CD1c-positive myeloid dendritic cell (primary cell): ENCODE measurements around the gene FNBP1.
"Not testable (repeated sequence)": the region's sequence is repeated elsewhere in the genome, so short reads cannot be mapped to it uniquely, and the experiment has no call there.

ENCODE experiments used
- DNase-seq: peaks from one replicate; pipeline ENCODE4 v3.0.0-alpha.2; 2016; ENCODE audit errors: extremely low spot score

Gene FNBP1

GRCh38 chr9:129995409-129996160 is 47.4 kb downstream of the FNBP1 start:
- DNase-seq, result peak; percentile 77

GRCh38 chr9:129994882-129995281 is 48.1 kb downstream of the FNBP1 start:
- DNase-seq, result peak; percentile 36

GRCh38 chr9:129991139-129991538 is 51.9 kb downstream of the FNBP1 start:
- DNase-seq, result not testable (repeated sequence)

DNA sequence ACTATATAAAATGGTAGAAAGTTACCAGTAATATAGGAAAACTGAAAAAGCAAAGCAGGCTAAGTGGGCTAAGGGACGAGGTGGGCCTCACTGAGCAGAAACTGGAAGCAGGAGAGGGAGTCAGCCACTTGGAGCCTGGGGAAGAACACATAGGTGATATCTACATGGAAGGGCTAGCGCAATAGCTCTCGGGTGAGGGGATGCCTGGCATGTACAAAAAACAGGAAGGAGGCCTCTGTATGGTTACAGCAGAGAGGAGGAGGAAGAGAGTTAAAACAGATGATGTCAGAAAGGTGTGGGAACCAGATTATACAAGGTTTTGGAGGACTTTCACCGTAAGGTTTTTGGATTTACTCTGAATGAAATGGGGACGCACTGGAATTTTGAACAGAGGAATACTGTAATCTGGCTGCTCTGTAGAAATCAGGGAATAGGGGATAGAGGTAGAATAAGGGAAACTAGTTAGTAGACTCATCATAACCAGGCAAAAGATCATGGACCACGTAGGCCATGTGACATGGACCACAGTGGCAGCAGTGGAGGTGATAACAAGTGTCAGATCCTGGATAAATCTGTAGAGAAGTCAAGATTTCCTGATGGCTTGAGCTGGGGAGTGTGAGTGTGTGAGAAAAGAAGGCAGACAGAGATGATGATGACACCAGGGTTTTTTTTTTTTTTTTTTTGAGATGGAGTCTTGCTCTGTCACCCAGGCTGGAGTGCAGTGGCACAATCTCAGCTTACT is 52.5 kb downstream of the FNBP1 start:
- DNase-seq, result peak; percentile 50

DNA sequence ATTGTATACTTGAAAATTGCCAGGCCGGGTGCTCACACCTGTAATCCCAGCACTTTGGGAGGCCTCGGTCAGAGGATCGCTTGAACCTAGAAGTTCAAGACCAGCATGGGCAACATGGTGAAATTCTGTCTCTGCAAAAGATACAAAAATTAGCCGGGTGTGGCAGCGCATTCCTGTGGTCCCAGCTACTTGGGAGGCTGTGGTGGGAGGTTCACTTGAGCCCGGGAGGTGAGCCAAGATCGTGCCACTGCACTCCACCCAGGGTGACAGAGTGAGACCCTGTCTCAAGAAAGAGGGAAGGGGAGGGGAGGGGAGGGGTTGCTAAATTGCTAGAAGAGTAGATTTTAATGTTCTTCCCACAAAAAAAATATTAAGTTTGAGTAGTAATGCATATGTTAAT is 53.2 kb downstream of the FNBP1 start:
- no peak for DNase-seq

GRCh38 chr9:129989362-129989708 is 53.7 kb downstream of the FNBP1 start:
- DNase-seq, result no peak

GRCh38 chr9:129988607-129989361 is 54.2 kb downstream of the FNBP1 start:
- DNase-seq, result no peak

DNA sequence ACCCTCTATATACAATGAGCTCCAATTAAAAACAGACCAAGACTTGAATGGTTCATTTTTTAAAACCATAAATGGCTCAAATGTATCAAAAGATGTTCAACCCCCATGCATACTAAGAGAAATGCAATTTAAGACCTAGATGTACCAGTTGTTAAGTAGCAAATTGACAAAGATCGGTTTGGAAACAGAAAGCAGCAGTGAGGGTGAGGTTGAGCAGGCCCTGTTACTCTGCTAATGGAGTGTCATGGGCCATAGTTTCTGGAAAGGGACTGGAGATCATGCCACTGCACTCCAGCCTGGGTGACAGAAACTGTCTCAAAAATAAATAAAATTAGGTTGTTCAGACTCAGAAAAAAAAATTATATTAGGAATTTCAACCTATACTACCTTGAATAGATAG is 55.0 kb downstream of the FNBP1 start:
- DNase-seq, result no peak

DNA sequence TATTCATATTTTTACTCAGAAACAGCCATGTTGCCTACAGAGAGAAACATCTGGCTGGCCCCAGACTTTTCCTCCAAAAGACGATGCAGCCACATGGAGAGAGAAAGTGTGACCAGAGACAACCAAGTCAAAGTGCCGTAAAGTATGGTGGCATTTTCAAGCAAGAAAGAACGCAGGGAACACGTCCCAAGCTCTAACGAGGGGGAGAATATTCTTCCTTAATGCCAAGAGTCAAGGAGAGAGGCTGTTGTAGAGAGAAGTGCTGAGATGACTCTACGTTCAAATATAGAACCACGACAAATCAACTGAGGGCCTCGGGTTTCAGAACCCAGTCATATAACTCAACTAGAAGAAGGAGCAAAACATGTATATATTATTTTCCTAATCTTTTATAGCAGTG is 55.9 kb downstream of the FNBP1 start:
- no peak for DNase-seq

- not testable (repeated sequence) for DNase-seq
Measured at GRCh38 chr9:129984589-129984988, 58.4 kb downstream of the FNBP1 start.

GRCh38 chr9:129983891-129984290 is 59.1 kb downstream of the FNBP1 start:
- DNase-seq, result no peak

- peak; percentile 68 for DNase-seq
Measured at GRCh38 chr9:129981180-129981907, 61.6 kb downstream of the FNBP1 start.

DNA sequence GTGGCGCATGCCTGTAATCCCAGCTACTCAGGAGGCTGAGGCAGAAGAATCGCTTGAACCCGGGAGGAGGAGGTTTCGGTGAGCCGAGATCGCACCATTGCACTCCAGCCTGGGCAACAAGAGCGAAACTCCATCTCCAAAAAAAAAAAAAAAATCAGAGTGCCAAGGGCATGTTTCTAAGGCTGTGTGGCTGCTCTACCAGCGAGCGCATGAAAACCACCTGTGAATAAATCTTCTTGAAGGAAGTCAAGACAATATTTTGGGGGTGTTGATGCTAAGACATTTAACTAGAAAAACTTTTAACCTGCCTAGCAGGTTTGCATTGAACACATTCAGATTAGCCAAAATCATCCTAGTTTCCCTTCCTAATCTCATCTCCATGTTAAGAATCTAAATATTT is 62.8 kb downstream of the FNBP1 start:
- not testable (repeated sequence) for DNase-seq

GRCh38 chr9:129979071-129979745 is 63.8 kb downstream of the FNBP1 start:
- no peak for DNase-seq

- no peak for DNase-seq
Measured at GRCh38 chr9:129972816-129973215, 70.2 kb downstream of the FNBP1 start.

GRCh38 chr9:129968690-129969485 is 74.1 kb downstream of the FNBP1 start:
- peak; percentile 91 for DNase-seq

GRCh38 chr9:129964901-129965734 is 77.9 kb downstream of the FNBP1 start:
- no peak for DNase-seq

- peak; percentile 76 for DNase-seq
Measured at GRCh38 chr9:129962889-129963703, 79.9 kb downstream of the FNBP1 start.

DNA sequence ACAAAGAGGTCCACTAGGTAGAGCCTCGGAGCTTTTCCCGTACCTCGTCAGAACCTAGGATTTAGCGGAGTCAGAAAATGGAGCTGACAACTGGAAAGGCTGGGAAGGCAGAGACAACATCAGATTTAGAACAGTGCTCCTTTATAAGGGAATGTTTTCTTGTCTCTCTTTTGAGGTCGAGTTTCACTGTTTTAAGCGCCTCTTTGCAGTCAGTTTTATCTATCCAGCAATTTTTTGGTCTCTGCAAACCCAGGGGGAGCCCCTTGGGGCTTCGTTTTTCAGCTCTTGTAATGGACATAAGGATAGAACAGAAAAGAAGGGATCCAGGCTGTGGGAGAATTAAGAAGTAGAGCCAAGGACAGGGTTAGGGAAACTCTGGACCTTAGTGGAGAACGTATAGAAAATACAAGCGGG is 80.5 kb downstream of the FNBP1 start:
- no peak for DNase-seq
